Fibroblast of mammary gland (primary cell): ENCODE data around the gene NKIRAS2.
A peak's percentile ranks its signal among the peaks of the same experiment; 100 is the strongest.

Experiments
- DNase-seq: peaks from one replicate; pipeline ENCODE4 v3.0.0-alpha.2; 2010; ENCODE audit warnings: low read depth
- H3K4me3 ChIP-seq: 2 replicates; pipeline ENCODE4 v1.5.1; 2011; ENCODE audit warnings: low read depth, mild to moderate bottlenecking, low read length, moderate library complexity; ENCODE audit not compliant: control insufficient read depth
- CTCF ChIP-seq: conservative IDR thresholded peaks from 2 replicates; pipeline ENCODE4 v1.5.1; 2011; ENCODE audit warnings: low read depth, low read length, inconsistent platforms; ENCODE audit not compliant: control insufficient read depth, insufficient read depth

Gene NKIRAS2

GRCh38 chr17:42019509-42020404, at the start of gene NKIRAS2:
TSS of gene NKIRAS2 (plus strand) at chr17:42020090. CDS start at chr17:42021578, 1,488 bp downstream.
- H3K4me3 ChIP-seq, result peak within 1 kb of the TSS; percentile 96
- DNase-seq, result peak; percentile 83
- TF ChIP-seq CTCF, result peak; percentile 67

GRCh38 chr17:41970901-41971331, 49.0 kb upstream of the NKIRAS2 start:
- DNase-seq, result no peak
- no peak for TF ChIP-seq CTCF
- H3K4me3 ChIP-seq, result no peak overlapping the region

GRCh38 chr17:41971721-41972523, 48.0 kb upstream of the NKIRAS2 start:
- no peak overlapping the region for H3K4me3 ChIP-seq
- no peak for DNase-seq
- no peak for TF ChIP-seq CTCF

- DNase-seq, result peak; percentile 45
- no peak for TF ChIP-seq CTCF
- no peak overlapping the region for H3K4me3 ChIP-seq
These were observed 47.1 kb upstream of the NKIRAS2 start for GRCh38 chr17:41972571-41973407.

GRCh38 chr17:41973408-41973811, 46.5 kb upstream of the NKIRAS2 start:
- TF ChIP-seq CTCF, result no peak
- no peak overlapping the region for H3K4me3 ChIP-seq
- DNase-seq, result no peak

GRCh38 chr17:41974031-41974430, 45.9 kb upstream of the NKIRAS2 start:
- no peak overlapping the region for H3K4me3 ChIP-seq
- TF ChIP-seq CTCF, result no peak
- DNase-seq, result no peak
